Measurements from ENCODE around the gene LRRC7.
A peak's percentile ranks its signal among the peaks of the same experiment; 100 is the strongest.
"Not testable (repeated sequence)": the region's sequence is repeated elsewhere in the genome, so short reads cannot be mapped to it uniquely, and the experiment has no call there.

Gene LRRC7

DNA sequence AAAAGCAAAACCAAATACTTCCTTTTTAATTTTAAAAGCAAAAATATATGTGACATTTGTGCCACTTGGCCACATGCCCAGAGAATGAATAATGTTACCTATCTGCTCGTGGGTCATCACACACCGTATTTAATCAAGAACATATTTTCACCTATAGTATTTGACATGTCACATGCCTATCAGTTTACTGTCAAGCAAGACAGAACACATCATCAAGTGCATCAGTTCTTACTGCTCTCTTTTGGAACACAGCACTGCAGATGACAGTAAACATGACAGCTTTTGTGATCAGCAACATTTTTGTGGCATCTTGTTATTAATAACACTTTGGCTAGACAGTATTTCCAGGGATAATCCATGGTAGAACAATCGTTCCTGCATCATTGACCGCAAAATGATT is 134.4 kb downstream of the LRRC7 start:
- no peak for DNase-seq

DNA sequence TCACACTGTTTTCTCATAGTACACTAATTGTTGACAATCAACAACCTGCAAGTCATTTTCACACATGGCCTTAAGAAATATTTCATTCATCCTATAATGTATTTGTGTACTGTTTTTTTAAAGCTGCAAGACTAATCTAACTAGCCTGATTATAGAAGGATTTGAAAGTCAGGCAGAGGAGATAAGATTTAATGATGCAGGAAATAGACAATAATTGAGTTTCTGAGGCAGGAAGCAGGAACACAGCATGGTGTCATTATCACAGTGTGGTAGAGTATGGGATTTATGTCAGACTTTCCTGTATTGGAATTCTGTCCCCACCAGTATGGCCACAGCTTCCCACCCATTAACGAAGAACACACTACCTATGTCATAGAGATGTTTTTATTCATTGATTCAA is 138.8 kb downstream of the LRRC7 start:
- DNase-seq: no peak

GRCh38 chr1:69707103-69707502 is 139.4 kb downstream of the LRRC7 start:
- no peak for DNase-seq

- no peak for DNase-seq
Observed at GRCh38 chr1:69710484-69711189, 142.9 kb downstream of the LRRC7 start.

DNA sequence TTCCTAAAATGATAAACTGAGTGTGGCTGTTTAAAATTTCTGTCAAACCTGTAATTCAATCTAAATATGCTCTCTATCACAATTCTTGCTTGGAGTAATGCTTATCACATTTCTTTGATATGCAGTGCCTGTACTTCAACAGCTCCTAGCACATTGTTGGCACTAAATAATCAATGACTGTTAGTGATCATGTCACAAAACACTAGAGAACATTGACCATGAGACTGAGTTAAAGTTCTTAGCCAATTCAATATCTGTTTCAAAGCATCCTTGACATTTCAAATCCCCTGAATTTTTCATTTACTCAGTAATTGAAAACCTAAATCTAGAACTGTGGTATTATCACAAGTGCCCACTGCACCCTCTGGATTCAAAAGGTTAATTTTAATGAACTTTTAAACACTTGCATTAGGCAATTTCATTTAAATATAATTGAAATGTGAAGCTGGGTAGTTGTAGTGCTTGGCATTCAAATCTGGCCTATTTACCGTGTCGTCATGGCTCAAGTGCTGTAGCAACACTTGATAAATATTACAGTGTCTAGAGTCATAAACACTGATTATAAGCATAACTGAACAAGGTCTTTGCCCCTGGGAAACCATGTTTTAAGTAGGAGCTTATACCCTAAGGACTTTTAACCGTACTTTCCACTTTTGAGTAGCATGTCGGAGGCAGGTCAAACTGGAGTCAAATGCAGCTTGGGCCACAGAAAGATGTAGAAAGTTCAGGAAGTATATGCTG is 143.6 kb downstream of the LRRC7 start:
- DNase-seq: no peak

- DNase-seq: not testable (repeated sequence)
Observed at GRCh38 chr1:69717834-69718233, 150.1 kb downstream of the LRRC7 start.

DNA sequence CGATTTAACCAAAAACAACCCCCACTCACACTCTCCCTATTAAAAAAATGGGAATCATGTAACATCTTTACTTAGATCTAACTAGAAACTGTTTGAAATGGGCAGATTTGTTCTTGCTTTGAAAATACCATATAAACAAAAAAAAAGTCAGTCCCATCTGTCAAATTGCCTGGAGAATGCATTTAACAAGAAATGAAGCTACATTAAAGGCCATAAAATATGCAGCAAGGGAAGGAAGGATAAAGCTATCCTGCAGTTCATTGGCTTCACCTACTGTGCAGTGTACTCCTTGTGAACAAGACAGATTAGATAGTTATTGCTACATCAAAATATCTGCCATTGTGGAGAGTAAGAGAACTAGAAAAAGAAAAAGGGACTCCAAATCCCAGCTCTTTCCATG is 160.5 kb downstream of the LRRC7 start:
- DNase-seq: no peak

DNA sequence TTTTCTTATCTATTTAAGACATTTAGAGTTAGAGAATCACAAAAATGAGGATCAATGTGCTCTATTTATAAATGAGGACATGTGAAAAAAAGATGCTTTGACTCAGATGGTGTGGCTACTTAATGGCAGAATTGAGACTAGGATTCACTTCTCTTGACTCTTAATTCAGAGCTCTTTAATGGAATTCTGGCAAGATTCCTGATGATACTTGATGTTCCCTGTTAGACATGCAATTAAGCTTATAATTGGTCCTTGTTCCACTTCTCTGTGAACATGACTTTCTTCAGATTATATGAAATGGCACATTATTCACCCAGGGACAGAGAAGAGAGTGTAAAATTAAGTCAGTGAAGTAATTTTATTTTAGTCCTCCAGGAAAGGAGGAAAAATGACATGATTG is 165.3 kb downstream of the LRRC7 start:
- no peak for DNase-seq

DNA sequence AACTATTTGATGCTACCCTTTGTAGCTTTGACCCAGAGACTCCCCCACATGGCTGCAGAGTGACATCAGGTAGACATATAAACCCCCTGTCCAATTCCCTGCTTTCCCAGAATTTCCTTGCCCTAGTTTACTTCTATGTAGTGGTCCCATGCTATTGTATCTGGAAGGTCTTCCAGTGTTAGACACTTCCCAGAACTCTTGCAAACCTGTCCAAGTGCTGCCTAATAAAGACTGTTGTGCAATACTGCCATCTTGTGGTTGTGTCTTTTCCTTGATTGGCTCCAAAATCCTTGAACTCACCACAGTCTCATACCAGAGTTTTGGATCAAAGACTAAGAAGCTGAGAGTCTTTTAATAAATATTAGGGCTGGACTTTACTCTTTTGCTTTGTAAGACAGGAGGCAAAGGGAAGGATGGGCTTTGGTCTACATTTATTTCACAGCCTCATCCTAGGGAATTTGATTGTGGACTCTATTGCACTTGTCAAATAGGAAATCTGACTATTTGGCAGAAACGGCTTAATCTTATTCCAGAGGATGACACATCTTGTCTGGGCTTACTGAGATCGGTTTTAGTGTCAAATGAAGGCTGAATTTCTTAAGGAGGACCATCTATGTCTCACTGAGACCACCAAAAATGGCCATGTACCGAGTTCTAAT is 169.9 kb downstream of the LRRC7 start:
- DNase-seq: peak; percentile 18

- DNase-seq: no peak
Observed at GRCh38 chr1:69738458-69739250, 170.9 kb downstream of the LRRC7 start.

GRCh38 chr1:69739251-69739605 is 171.5 kb downstream of the LRRC7 start:
- no peak for DNase-seq

DNA sequence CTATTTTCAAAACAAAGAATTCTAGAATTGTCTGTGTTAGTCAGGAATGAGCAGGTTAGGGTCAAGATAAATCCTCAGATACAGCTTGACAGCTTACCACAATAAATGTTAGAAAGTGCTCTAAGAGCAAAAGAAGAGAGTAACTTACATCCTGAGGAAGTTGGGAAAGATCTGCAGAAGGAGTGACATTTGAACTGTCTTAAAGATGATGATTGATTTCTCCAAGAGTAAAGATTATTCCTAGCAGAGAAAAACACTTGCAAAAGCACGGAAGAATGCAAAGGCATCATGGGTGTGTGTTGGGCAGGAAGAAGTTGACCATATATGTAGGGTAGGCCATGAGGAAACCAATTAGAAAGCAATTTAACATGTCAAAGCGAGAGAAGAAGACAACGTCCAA is 175.4 kb downstream of the LRRC7 start:
- DNase-seq: no peak

- DNase-seq: no peak
Observed at GRCh38 chr1:69744381-69744780, 176.7 kb downstream of the LRRC7 start.

- DNase-seq: no peak
Observed at GRCh38 chr1:69747207-69747606, 179.5 kb downstream of the LRRC7 start.

- DNase-seq: no peak
Observed at GRCh38 chr1:69750638-69751037, 182.9 kb downstream of the LRRC7 start.

GRCh38 chr1:69752831-69753230 is 185.1 kb downstream of the LRRC7 start:
- no peak for DNase-seq

- no peak for DNase-seq
Observed at GRCh38 chr1:69754521-69754920, 186.8 kb downstream of the LRRC7 start.

GRCh38 chr1:69755647-69756046 is 187.9 kb downstream of the LRRC7 start:
- no peak for DNase-seq

DNA sequence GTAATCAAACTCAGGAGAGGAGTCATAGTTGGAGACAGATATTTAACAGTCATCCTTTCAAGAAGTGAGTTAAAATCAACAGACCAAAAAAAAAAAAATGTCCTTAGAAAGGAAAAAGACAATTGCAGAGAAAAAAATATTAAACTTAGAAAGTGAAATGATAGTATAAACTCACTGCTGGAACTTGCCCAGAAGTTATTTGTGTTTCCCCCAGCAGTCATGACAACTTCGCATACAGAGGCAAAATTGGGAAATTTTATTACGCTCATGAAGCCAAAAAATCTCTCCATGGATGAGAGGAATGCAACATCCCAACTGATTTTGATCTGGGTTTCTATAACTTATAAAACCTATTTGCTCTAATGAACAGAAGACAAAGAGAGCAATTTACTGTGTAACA is 198.2 kb downstream of the LRRC7 start:
- no peak for DNase-seq

DNA sequence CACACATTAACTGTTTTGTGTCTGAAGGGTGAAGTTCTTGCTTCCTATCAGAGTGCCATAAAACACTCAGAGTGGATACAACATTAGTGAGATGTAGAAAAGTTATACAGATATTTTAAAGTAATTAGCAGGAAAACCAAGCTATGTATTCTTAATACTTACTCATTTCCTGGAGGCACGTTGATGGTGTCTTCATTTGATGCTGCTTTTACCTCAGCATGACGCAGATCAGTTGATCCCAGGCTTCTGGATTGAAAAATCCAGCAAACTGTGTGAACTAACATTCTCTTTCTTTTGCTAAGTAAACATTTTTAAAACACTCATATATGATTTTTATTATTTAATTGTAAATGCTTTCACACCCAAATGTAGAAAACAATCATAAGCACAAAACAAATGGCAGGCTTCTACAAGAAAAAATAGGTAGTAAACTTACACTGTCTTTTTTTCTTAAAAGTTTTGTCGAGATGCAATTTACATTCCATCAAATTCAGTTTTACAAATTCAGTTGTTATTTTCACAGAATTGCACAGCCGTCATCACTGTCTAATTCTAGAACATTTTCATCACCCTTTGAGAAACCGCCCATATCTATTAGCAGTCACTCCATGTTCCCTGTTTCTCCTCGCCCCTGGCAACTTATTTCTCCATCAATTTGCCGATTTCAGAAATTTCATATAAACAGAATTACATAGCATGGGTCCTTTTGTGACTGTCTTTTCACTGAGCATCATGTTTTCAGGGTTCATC is 198.9 kb downstream of the LRRC7 start:
- DNase-seq: no peak

DNA sequence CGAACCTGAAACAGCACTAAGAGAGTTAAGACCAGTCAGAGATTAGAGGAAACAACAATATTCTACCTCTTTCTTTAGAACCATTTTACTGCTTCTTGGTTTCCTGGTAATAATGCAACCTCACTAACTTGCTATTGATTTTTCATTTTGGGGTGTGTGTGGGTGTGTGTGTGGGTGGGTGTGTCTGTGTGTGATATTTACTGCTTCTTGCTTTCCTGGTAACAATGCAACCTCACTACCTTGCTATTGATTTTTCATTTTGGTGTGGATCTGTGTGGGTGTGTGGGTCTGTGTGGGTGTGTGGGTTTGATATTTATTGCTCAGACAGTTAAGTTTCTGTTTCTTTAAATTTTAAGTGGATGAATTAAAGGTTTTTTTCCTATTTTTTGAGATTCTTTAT is 208.8 kb downstream of the LRRC7 start:
- no peak for DNase-seq

DNA sequence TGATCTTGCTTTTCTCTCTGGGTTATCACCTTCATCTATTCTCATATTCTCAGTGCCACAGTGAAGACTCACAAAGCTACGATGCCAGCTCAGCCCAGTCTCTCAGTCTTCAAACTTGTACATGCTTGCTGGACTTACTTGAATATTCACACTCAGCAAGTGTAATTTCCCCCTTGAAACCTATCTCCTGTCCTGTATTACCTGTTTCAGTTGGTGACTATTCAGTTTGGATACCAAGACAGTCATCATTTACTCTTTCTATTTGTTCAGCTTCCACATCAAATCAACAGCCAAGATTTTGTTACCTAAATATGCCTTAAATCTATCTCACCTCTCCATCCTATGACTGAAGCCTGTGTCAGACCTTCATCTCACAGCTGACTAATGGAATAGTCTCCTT is 209.7 kb downstream of the LRRC7 start:
- DNase-seq: no peak

- DNase-seq: no peak
Observed at GRCh38 chr1:69777971-69778370, 210.2 kb downstream of the LRRC7 start.

All from GDM1 (cell line).